Stimulated activated CD4-positive, alpha-beta T cell treated with anti-CD3 and anti-CD28 coated beads, TNF-alpha, amount 100 ng/mL, for 1 hour (primary cell): Measurements from ENCODE around the gene BRWD1.
"Not testable (repeated sequence)": the region's sequence is repeated elsewhere in the genome, so short reads cannot be mapped to it uniquely, and the experiment has no call there.

Experiments used
- DNase-seq, 3 donors: peaks; one replicate each; pipeline ENCODE4 v3.0.0-alpha.2; 2020; ENCODE audit warnings: low read depth in 3 of 3, low spot score in 1 of 3

BRWD1 gene

GRCh38 chr21:39137248-39138178 lies 175.9 kb downstream of the BRWD1 start:
- no peak for DNase-seq

- no peak for DNase-seq
Observed at GRCh38 chr21:39136711-39137110, 176.7 kb downstream of the BRWD1 start.

DNA sequence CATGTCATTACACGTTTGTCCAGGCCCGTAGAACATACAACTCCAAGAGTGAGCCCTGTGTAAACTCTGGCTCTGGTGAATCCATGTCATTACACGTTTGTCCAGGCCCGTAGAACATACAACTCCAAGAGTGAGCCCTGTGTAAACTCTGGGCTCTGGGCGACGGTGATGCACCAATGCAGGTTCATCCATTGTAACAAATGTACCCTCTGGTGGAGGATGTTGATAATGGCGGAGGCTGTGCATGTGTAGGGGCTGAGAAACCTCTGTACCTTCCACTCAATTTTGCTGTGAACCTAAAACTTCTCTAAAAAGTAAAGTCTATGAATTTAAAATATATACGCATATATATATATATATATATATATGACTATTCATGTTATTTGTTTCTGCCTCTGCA lies 177.3 kb downstream of the BRWD1 start:
- DNase-seq = not testable (repeated sequence)

- DNase-seq = no peak
Observed at GRCh38 chr21:39134288-39134810, 179.1 kb downstream of the BRWD1 start.
